Ishikawa (cell line): Measurements from ENCODE around the gene ASAP2.

Experiments
- CEBPB ChIP-seq: IDR thresholded peaks from 2 replicates; pipeline ENCODE4 v1.6.1; 2012
- CREB1 ChIP-seq: IDR thresholded peaks from 2 replicates; pipeline ENCODE4 v1.6.1; 2012; ENCODE audit warnings: low read depth
- EGR1 ChIP-seq: IDR thresholded peaks from 2 replicates; pipeline ENCODE4 v1.6.1; 2012
- EP300 ChIP-seq: IDR thresholded peaks from 2 replicates; pipeline ENCODE4 v1.6.1; 2012; ENCODE audit warnings: borderline replicate concordance
- FOXM1 ChIP-seq: IDR thresholded peaks from 2 replicates; pipeline ENCODE4 v1.6.1; 2012; ENCODE audit warnings: low read depth, borderline replicate concordance
- MAX ChIP-seq: IDR thresholded peaks from 2 replicates; pipeline ENCODE4 v1.6.1; 2012
- NFIC ChIP-seq: IDR thresholded peaks from 2 replicates; pipeline ENCODE4 v1.6.1; 2012
- RAD21 ChIP-seq: IDR thresholded peaks from 2 replicates; pipeline ENCODE4 v1.6.1; 2012; ENCODE audit warnings: low read depth
- REST ChIP-seq: IDR thresholded peaks from 2 replicates; pipeline ENCODE4 v1.6.1; 2012; ENCODE audit warnings: low read depth, mild to moderate bottlenecking
- TAF1 ChIP-seq: IDR thresholded peaks from 2 replicates; pipeline ENCODE4 v1.6.1; 2012; ENCODE audit warnings: low read depth, mild to moderate bottlenecking
- TCF12 ChIP-seq: IDR thresholded peaks from 2 replicates; pipeline ENCODE4 v1.6.1; 2012; ENCODE audit warnings: low read depth
- TEAD4 ChIP-seq: IDR thresholded peaks from 2 replicates; pipeline ENCODE4 v1.6.1; 2012
- YY1 ChIP-seq: IDR thresholded peaks from 2 replicates; pipeline ENCODE4 v1.6.1; 2012; ENCODE audit warnings: low read depth
- ZBTB7A ChIP-seq: IDR thresholded peaks from 2 replicates; pipeline ENCODE4 v1.6.1; 2012; ENCODE audit warnings: low read depth
- TF ChIP-seq, protein P1 (sequence below): IDR thresholded peaks from 2 replicates; pipeline ENCODE4 v1.6.1; 2012

The ASAP2 gene

GRCh38 chr2:9333591-9334171 lies 127.1 kb downstream of the ASAP2 start:
- TF ChIP-seq TCF12, result no peak
- TF ChIP-seq FOXM1, result no peak
- TF ChIP-seq ZBTB7A, result no peak
- peak; percentile 21; the same call in 1 of the 2 replicates for TF ChIP-seq EP300
- TF ChIP-seq RAD21, result peak; percentile 90
- 0 out of 2 replicates have a peak, but pooled peaks have one; percentile 18 for TF ChIP-seq TEAD4
- TF ChIP-seq CREB1, result no peak
- TF ChIP-seq, protein P1, sequence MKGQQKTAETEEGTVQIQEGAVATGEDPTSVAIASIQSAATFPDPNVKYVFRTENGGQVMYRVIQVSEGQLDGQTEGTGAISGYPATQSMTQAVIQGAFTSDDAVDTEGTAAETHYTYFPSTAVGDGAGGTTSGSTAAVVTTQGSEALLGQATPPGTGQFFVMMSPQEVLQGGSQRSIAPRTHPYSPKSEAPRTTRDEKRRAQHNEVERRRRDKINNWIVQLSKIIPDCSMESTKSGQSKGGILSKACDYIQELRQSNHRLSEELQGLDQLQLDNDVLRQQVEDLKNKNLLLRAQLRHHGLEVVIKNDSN, result no peak
- no peak for TF ChIP-seq CEBPB
- no peak for TF ChIP-seq TAF1
- TF ChIP-seq NFIC, result no peak; the same call in 1 of the 2 replicates
- TF ChIP-seq REST, result no peak
- TF ChIP-seq MAX, result peak; percentile 25; the same call in 1 of the 2 replicates
- TF ChIP-seq YY1, result no peak
- TF ChIP-seq EGR1, result peak; percentile 64

DNA sequence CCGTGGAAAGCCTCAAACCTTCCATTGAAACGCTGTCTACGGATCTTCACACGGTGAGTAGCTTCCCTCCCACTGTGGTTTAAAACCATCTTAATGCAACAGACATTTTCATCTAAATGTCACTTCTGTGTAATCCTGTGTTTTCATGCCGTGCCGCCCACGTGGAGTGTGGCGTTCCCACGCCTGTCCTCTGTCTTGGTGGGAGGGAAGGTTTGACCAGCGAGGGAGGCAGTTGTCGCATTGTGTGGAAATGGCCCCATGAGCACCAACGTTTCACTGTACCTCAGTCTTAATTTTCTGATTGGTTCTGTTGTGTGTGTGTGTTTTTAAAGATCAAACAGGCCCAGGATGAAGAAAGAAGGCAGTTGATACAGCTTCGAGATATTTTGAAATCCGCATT lies 128.1 kb downstream of the ASAP2 start:
- TF ChIP-seq TAF1, result no peak
- no peak for TF ChIP-seq FOXM1
- TF ChIP-seq NFIC, result no peak
- TF ChIP-seq CEBPB, result no peak
- TF ChIP-seq REST, result no peak
- TF ChIP-seq, protein P1, result no peak
- TF ChIP-seq ZBTB7A, result no peak
- no peak for TF ChIP-seq MAX
- TF ChIP-seq YY1, result no peak
- TF ChIP-seq RAD21, result no peak
- TF ChIP-seq CREB1, result no peak
- no peak for TF ChIP-seq EGR1

DNA sequence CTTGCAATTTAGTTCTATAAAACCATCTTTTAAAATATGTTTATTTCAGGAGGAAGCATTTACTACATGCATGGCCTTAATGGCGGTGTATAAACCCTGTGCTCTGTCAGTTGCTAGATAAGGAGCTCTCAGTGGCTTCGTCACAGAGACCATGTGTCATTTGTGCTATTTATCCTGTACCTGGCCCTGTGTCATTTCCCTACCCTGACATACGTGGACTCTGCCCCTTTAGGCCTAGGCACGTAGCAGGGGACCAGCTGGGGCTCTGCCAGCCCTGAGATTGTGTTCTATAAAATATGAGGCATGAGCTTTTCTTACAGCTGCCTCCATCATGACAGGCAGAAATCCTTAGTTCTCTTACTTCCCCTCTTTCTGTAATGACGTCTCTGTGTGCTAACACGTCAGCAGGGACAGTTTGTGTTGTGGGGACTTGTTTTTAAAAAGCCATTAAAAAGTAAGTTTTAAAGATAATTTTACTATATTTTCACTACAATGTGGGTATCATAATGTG lies 128.8 kb downstream of the ASAP2 start:
- TF ChIP-seq NFIC (no peak), TCF12 (no peak), EGR1 (no peak), ZBTB7A (no peak), TAF1 (no peak), CEBPB (no peak), RAD21 (no peak), REST (no peak), EP300 (no peak), FOXM1 (no peak), CREB1 (no peak), TEAD4 (no peak), YY1 (no peak)
- TF ChIP-seq, protein P1, result no peak

DNA sequence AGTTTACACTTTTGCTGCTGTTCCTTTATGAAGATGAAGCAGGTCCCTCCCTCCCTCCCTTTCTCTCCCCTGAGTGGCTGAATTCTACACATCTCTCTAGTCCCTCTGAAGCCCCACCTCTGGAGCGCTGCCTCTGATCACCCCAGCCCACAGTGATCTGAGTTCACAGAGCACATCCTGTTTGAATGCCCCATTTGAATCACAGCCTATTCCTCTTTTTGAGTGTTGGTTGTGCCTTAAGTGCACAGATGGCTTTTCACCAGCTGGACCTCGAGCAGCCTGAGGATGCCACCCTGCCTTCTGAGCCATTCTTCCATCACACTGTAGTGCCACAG lies 129.6 kb downstream of the ASAP2 start:
- no peak for TF ChIP-seq MAX
- TF ChIP-seq CREB1, result no peak
- TF ChIP-seq EP300, result no peak
- TF ChIP-seq RAD21, result no peak
- TF ChIP-seq FOXM1, result no peak
- TF ChIP-seq TAF1, result no peak
- TF ChIP-seq ZBTB7A, result no peak
- no peak for TF ChIP-seq YY1
- no peak for TF ChIP-seq REST
- no peak for TF ChIP-seq NFIC
- TF ChIP-seq CEBPB, result no peak
- TF ChIP-seq TCF12, result no peak
- TF ChIP-seq EGR1, result no peak
- no peak for TF ChIP-seq TEAD4
